Neural cell (in vitro differentiated cells): ENCODE results near the gene PIK3R6. TPM values are rescaled to one million over a fixed set of nuclear protein-coding genes. Genes with fewer than 3 reads are reported as not detected.

Experiments used
- H2AFZ ChIP-seq: fragments of 200-600, 300-800 bp; sonication (generic), shearing (Covaris generic); 2 replicates; pipeline ENCODE4 v1.6.0; 2014; ENCODE audit warnings: low read depth, mild to moderate bottlenecking, antibody characterized with exemption, low read length, moderate library complexity
- H3F3A ChIP-seq: fragments of 200-600 bp; shearing (Covaris generic); 2 replicates; pipeline ENCODE4 v1.6.1; 2016; ENCODE audit warnings: mild to moderate bottlenecking, moderate library complexity, mixed read lengths, antibody characterized with exemption, low read length; ENCODE audit not compliant: insufficient read depth, poor library complexity, severe bottlenecking
- H3K27ac ChIP-seq: fragments of 200-600, 300-800 bp; sonication (generic), shearing (Covaris generic); 2 replicates; pipeline ENCODE4 v1.5.1; 2014; ENCODE audit warnings: mild to moderate bottlenecking, low read length, moderate library complexity
- H3K27me3 ChIP-seq: fragments of 300-800, 200-600 bp; sonication (generic), shearing (Covaris generic); 2 replicates; pipeline ENCODE4 v1.6.0; 2014; ENCODE audit warnings: mild to moderate bottlenecking, low read depth, low read length, moderate library complexity; ENCODE audit not compliant: insufficient read depth
- H3K36me3 ChIP-seq: fragments of 300-800, 200-600 bp; sonication (generic), shearing (Covaris generic); 2 replicates; pipeline ENCODE4 v1.5.1; 2014; ENCODE audit warnings: mild to moderate bottlenecking, antibody characterized with exemption, low read length, moderate library complexity; ENCODE audit not compliant: insufficient read depth
- H3K4me2 ChIP-seq: fragments of 300-800, 200-600 bp; sonication (generic), shearing (Covaris generic); 2 replicates; pipeline ENCODE4 v1.6.0; 2014; ENCODE audit warnings: mild to moderate bottlenecking, low read length
- H3K4me3 ChIP-seq: fragments of 300-800, 200-600 bp; sonication (generic), shearing (Covaris generic); 2 replicates; pipeline ENCODE4 v1.5.1; 2014; ENCODE audit warnings: mild to moderate bottlenecking, low read length, moderate library complexity
- H3K79me2 ChIP-seq: fragments of 200-600 bp; shearing (Covaris generic); replicated peaks from 2 replicates; pipeline ENCODE4 v1.6.0; 2014; ENCODE audit warnings: mild to moderate bottlenecking, low read length, moderate library complexity; ENCODE audit not compliant: insufficient read depth
- H3K9ac ChIP-seq: fragments of 300-800, 200-600 bp; sonication (generic), shearing (Covaris generic); 2 replicates; pipeline ENCODE4 v1.6.1; 2016; ENCODE audit warnings: mild to moderate bottlenecking, low read length, mixed read lengths
- H3K9me2 ChIP-seq: fragments of 200-600 bp; shearing (Covaris generic); 2 replicates; pipeline ENCODE4 v1.6.1; 2016; ENCODE audit warnings: mild to moderate bottlenecking, low read length, mixed read lengths; ENCODE audit not compliant: insufficient read depth
- H3K9me3 ChIP-seq: fragments of 200-600, 300-800 bp; sonication (generic), shearing (Covaris generic); 2 replicates; pipeline ENCODE4 v1.6.1; 2016; ENCODE audit warnings: mild to moderate bottlenecking, mixed run types, low read length, moderate library complexity, mixed read lengths
- H4K20me1 ChIP-seq: fragments of 200-600 bp; shearing (Covaris generic); 2 replicates; pipeline ENCODE4 v1.6.1; 2016; ENCODE audit warnings: mild to moderate bottlenecking, mixed run types; ENCODE audit not compliant: insufficient read depth
- CTCF ChIP-seq: fragments of 450-650 bp; IDR thresholded peaks from 2 replicates; pipeline ENCODE4 v1.5.1; 2014; ENCODE audit warnings: antibody characterized with exemption, mild to moderate bottlenecking, moderate library complexity; ENCODE audit not compliant: poor library complexity, severe bottlenecking
- EP300 ChIP-seq: fragments of 450-650 bp; conservative IDR thresholded peaks from 2 replicates; pipeline ENCODE4 v1.6.1; 2014; ENCODE audit warnings: antibody characterized with exemption, mild to moderate bottlenecking, moderate library complexity; ENCODE audit not compliant: poor library complexity, severe bottlenecking
- EZH2 ChIP-seq: fragments of 200-600, 300-800 bp; shearing (Covaris generic), sonication (generic); IDR thresholded peaks from 2 replicates; pipeline ENCODE4 v1.6.1; 2014; ENCODE audit warnings: antibody characterized with exemption, low read length, borderline replicate concordance, mild to moderate bottlenecking; ENCODE audit not compliant: insufficient read depth, poor library complexity, severe bottlenecking
- MXI1 ChIP-seq: fragments of 450-650 bp; conservative IDR thresholded peaks from 2 replicates; pipeline ENCODE4 v1.6.1; 2014; ENCODE audit warnings: antibody characterized with exemption, mild to moderate bottlenecking; ENCODE audit not compliant: poor library complexity, severe bottlenecking
- POLR2AphosphoS5 ChIP-seq: IDR thresholded peaks from 2 replicates; pipeline ENCODE4 v1.6.1; 2012
- RAD21 ChIP-seq: fragments of 450-650 bp; conservative IDR thresholded peaks from 2 replicates; pipeline ENCODE4 v1.6.1; 2014; ENCODE audit warnings: antibody characterized with exemption, mild to moderate bottlenecking, moderate library complexity
- REST ChIP-seq: IDR thresholded peaks from 2 replicates; pipeline ENCODE4 v1.6.1; 2012; ENCODE audit warnings: borderline replicate concordance
- SMC3 ChIP-seq: fragments of 450-650 bp; conservative IDR thresholded peaks from 2 replicates; pipeline ENCODE4 v1.6.1; 2014; ENCODE audit warnings: antibody characterized with exemption, mild to moderate bottlenecking, moderate library complexity; ENCODE audit not compliant: poor library complexity
- TAF1 ChIP-seq: IDR thresholded peaks from 2 replicates; pipeline ENCODE4 v1.6.1; 2012; ENCODE audit warnings: low read depth
- polyA plus RNA-seq: library from polyadenylated mRNA; depleted of rRNA; stranded (reverse); fragments of >200 nt; gene quantifications from 2 replicates; pipeline ENCODE4 v1.2.3, GENCODE V29; 2014

Gene PIK3R6
- polyA plus RNA-seq, 1 donor from 2014 or later: not detected

GRCh38 chr17:8865385-8865784 is 2.1 kb downstream of the PIK3R6 start:
- H3K9ac ChIP-seq: no peak overlapping the region
- H3K27me3 ChIP-seq: no peaks in the 10 kb centered on the region
- H3K4me3 ChIP-seq: no peak overlapping the region
- no peaks in the 10 kb centered on the region for H3K9me2 ChIP-seq
- H2AFZ ChIP-seq: no peak overlapping the region
- no peaks in the 10 kb centered on the region for H3F3A ChIP-seq
- H3K9me3 ChIP-seq: no peaks in the 10 kb centered on the region
- no peak overlapping the region for H3K4me2 ChIP-seq
- H4K20me1 ChIP-seq: no peaks in the 10 kb centered on the region
- no peak overlapping the region for H3K27ac ChIP-seq
- no peaks in the 10 kb centered on the region for H3K36me3 ChIP-seq
- TF ChIP-seq REST (no peak), EZH2 (no peak), RAD21 (no peak)
- no peaks in the 10 kb centered on the region for H3K79me2 ChIP-seq

DNA sequence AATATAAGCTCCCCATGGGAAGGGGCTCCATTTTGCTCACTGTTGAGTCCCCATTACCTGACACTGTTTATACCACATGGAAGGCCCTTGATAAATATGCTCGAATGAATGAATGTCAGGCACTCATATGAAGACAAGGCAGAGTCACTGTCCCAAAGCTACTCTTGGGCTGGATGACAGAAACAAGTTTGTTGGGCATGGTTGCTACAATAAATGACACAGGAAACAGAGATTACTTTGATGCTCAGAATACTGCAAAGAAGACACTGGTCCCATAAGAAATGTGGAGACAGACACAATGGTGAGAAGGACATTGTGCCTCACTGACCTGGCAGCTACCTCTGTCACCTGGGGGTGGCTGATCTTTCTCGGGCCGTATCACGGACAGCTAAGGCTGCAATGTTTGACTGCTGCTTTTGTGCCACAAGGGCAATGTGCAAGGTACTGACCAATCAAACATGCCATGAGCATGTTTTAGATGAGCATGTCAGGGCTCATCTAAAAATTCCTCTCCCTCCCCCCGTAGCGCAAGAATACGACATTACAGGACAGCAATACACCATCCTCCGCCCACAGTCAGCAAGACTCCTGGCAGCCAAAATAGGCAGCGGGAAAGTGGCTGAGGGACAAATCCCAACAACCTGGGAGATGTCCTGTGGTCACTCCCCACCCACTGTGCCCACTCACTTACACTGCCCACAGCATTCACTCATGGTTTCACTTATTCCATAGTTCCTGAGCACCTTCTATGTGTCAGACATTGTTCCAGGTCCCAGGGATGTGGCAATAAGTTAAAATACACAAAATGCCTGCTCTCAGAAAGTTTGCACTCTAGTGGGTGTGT is 5.0 kb downstream of the PIK3R6 start:
- Histone ChIP-seq H3K27me3 (no peaks in the 10 kb centered on the region), H3F3A (no peaks in the 10 kb centered on the region), H3K9ac (no peak overlapping the region), H3K4me3 (no peak overlapping the region), H3K9me2 (no peaks in the 10 kb centered on the region), H3K27ac (no peak overlapping the region), H3K9me3 (no peaks in the 10 kb centered on the region), H3K36me3 (no peaks in the 10 kb centered on the region), H3K79me2 (no peaks in the 10 kb centered on the region), H3K4me2 (no peak overlapping the region), H4K20me1 (no peaks in the 10 kb centered on the region), H2AFZ (no peak overlapping the region)
- TF ChIP-seq EZH2 (no peak), SMC3 (no peak), RAD21 (no peak), CTCF (no peak), REST (no peak), EP300 (no peak), POLR2AphosphoS5 (no peak), MXI1 (no peak), TAF1 (no peak)
